HEK293T (cell line): ENCODE results near the gene MAFG.

Experiments used
- CTCF ChIA-PET: fragments of 350-600 bp; formaldehyde crosslinking; extraction: SDS; loops from one replicate; lab custom pipeline; 2021; ENCODE audit warnings: antibody characterized with exemption, inconsistent platforms; lab: Yijun Ruan, JAX
- POLR2A ChIA-PET: fragments of 350-600 bp; formaldehyde crosslinking; extraction: SDS; loops from one replicate; lab custom pipeline; 2020; ENCODE audit warnings: antibody characterized with exemption, inconsistent platforms; lab: Yijun Ruan, JAX
- DNase-seq: peaks from one replicate; pipeline ENCODE4 v3.0.0; 2012; ENCODE audit warnings: mixed read lengths; ENCODE audit errors: extremely low spot score
- ARNT ChIP-seq: fragments of 450-650 bp; IDR thresholded peaks from 2 replicates; pipeline ENCODE4 v1.6.1; 2017; ENCODE audit warnings: mild to moderate bottlenecking
- BHLHE40 ChIP-seq: fragments of 450-650 bp; IDR thresholded peaks from 2 replicates; pipeline ENCODE4 v1.6.1; 2016; ENCODE audit warnings: mild to moderate bottlenecking, moderate library complexity, borderline replicate concordance
- CTBP1 ChIP-seq: fragments of 450-650 bp; IDR thresholded peaks from 2 replicates; pipeline ENCODE4 v1.6.1; 2016; ENCODE audit warnings: borderline replicate concordance
- ELF4 ChIP-seq: fragments of 450-650 bp; IDR thresholded peaks from 2 replicates; pipeline ENCODE4 v1.6.1; 2017; ENCODE audit warnings: antibody characterized with exemption
- FOXA1 ChIP-seq: fragments of 450-650 bp; IDR thresholded peaks from 2 replicates; pipeline ENCODE4 v1.6.1; 2016; ENCODE audit warnings: mild to moderate bottlenecking
- FOXK2 ChIP-seq: fragments of 450-650 bp; IDR thresholded peaks from 2 replicates; pipeline ENCODE4 v1.6.1; 2016; ENCODE audit warnings: mild to moderate bottlenecking
- FOXM1 ChIP-seq: fragments of 450-650 bp; IDR thresholded peaks from 2 replicates; pipeline ENCODE4 v1.6.1; 2017; ENCODE audit warnings: mild to moderate bottlenecking, borderline replicate concordance
- HDGF ChIP-seq: fragments of 450-650 bp; IDR thresholded peaks from 2 replicates; pipeline ENCODE4 v1.6.1; 2017; ENCODE audit warnings: antibody characterized with exemption, borderline replicate concordance
- L3MBTL2 ChIP-seq: fragments of 450-650 bp; conservative IDR thresholded peaks from 2 replicates; pipeline ENCODE4 v1.6.1; 2016; ENCODE audit warnings: mild to moderate bottlenecking
- LEF1 ChIP-seq: fragments of 450-650 bp; IDR thresholded peaks from 2 replicates; pipeline ENCODE4 v1.6.1; 2017; ENCODE audit warnings: mild to moderate bottlenecking, borderline replicate concordance
- NFRKB ChIP-seq: fragments of 450-650 bp; IDR thresholded peaks from 2 replicates; pipeline ENCODE4 v1.6.1; 2016; ENCODE audit warnings: mild to moderate bottlenecking, moderate library complexity
- PKNOX1 ChIP-seq: fragments of 450-650 bp; IDR thresholded peaks from 2 replicates; pipeline ENCODE4 v1.6.1; 2016
- SP1 ChIP-seq: fragments of 450-650 bp; IDR thresholded peaks from 2 replicates; pipeline ENCODE4 v1.6.1; 2017
- SUZ12 ChIP-seq: fragments of 450-650 bp; IDR thresholded peaks from 2 replicates; pipeline ENCODE4 v1.6.1; 2016; ENCODE audit warnings: mild to moderate bottlenecking
- TARDBP ChIP-seq: fragments of 450-650 bp; IDR thresholded peaks from 2 replicates; pipeline ENCODE4 v1.6.1; 2016
- ZNF384 ChIP-seq: fragments of 450-650 bp; IDR thresholded peaks from 2 replicates; pipeline ENCODE4 v1.6.1; 2016

The MAFG gene

GRCh38 chr17:81912441-81913309, 14.9 kb downstream of the MAFG start:
- no peak for DNase-seq
- TF ChIP-seq L3MBTL2 (no peak), LEF1 (no peak), FOXA1 (no peak), SUZ12 (no peak), TARDBP (no peak), ZNF384 (no peak), SP1 (no peak), ARNT (no peak), PKNOX1 (no peak), HDGF (no peak), CTBP1 (no peak), BHLHE40 (no peak), NFRKB (no peak), FOXK2 (no peak), FOXM1 (no peak), ELF4 (no peak)
- POLR2A ChIA-PET, result interaction anchor here (0.6 to 1.1 kb wide), 4 partner anchors 17 to 80 kb away, joined by 3 read pairs; partner anchors contain the start of gene MCRIP1
- CTCF ChIA-PET, result no interaction called here

GRCh38 chr17:81911969-81912368, 15.6 kb downstream of the MAFG start:
- ChIA-PET POLR2A (interaction anchor here (0.7 kb wide), 2 partner anchors 17 to 79 kb away, joined by 3 read pairs; partner anchors contain the start of gene MCRIP1), CTCF (no interaction called here)
- no peak for DNase-seq
- TF ChIP-seq NFRKB (no peak), TARDBP (no peak), FOXA1 (no peak), FOXK2 (no peak), FOXM1 (no peak), LEF1 (no peak), PKNOX1 (no peak), BHLHE40 (no peak), SP1 (no peak), HDGF (no peak), CTBP1 (no peak), ARNT (no peak), L3MBTL2 (no peak), ZNF384 (no peak), SUZ12 (no peak), ELF4 (no peak)

GRCh38 chr17:81911277-81911961, 16.1 kb downstream of the MAFG start, which contains the start of gene PCYT2:
PCYT2 (minus strand) TSS chr17:81911399; CDS start chr17:81911355, 44 bp downstream.
- TF ChIP-seq ARNT (0 out of 2 replicates have a peak, but pooled peaks have one; percentile 42), PKNOX1 (no peak)
- peak; percentile 99 for DNase-seq
- ChIA-PET POLR2A (interaction anchor here (1.0 to 2.3 kb wide), 2 partner anchors 13 to 25 kb away, joined by 3 to 8 read pairs; partner anchors contain the start of gene PYCR1), CTCF (no interaction called here)

GRCh38 chr17:81910840-81911276, 16.7 kb downstream of the MAFG start:
- CTCF ChIA-PET, result no interaction called here
- peak; percentile 46 for DNase-seq
- TF ChIP-seq ELF4 (no peak), ARNT (no peak), BHLHE40 (no peak), PKNOX1 (no peak), CTBP1 (no peak), NFRKB (no peak), ZNF384 (no peak), FOXK2 (no peak), SP1 (no peak), SUZ12 (no peak), FOXA1 (no peak), L3MBTL2 (no peak), LEF1 (no peak), FOXM1 (no peak), HDGF (no peak), TARDBP (no peak)
- POLR2A ChIA-PET, result interaction anchor here (1.0 to 2.3 kb wide), 3 partner anchors 13 to 37 kb away, joined by 3 to 8 read pairs (median 3); partner anchors contain the start of gene PYCR1
